Stimulated activated CD8-positive, alpha-beta memory T cell treated with anti-CD3 and anti-CD28 coated beads, Interleukin-12 subunit alpha, Interleukin-12 subunit beta, amount 100 ng/mL, for 24 hours (primary cell): ENCODE results near the gene HNRNPUL1.
"Not testable (repeated sequence)": the region's sequence is repeated elsewhere in the genome, so short reads cannot be mapped to it uniquely, and the experiment has no call there.

Experiments
- DNase-seq: peaks from one replicate; pipeline ENCODE4 v3.0.0-alpha.2; 2020; ENCODE audit errors: extremely low read depth

The HNRNPUL1 gene

GRCh38 chr19:41263850-41264580 lies at the start of gene HNRNPUL1:
TSS of gene HNRNPUL1 (plus strand) at chr19:41264372. CDS start at chr19:41264504, 132 bp downstream.
- DNase-seq, result peak; percentile 93

GRCh38 chr19:41217741-41218140 lies 46.4 kb upstream of the HNRNPUL1 start:
- no peak for DNase-seq

- DNase-seq, result no peak
These were observed 45.9 kb upstream of the HNRNPUL1 start for GRCh38 chr19:41218249-41218614.

- no peak for DNase-seq
These were observed 45.3 kb upstream of the HNRNPUL1 start, which contains the start of gene AXL for GRCh38 chr19:41218615-41219507. TSS of gene AXL (plus strand) at chr19:41219223. CDS start at chr19:41219393, 170 bp downstream.

GRCh38 chr19:41219924-41220567 lies 44.1 kb upstream of the HNRNPUL1 start:
- DNase-seq, result no peak

GRCh38 chr19:41220811-41221210 lies 43.4 kb upstream of the HNRNPUL1 start:
- no peak for DNase-seq

GRCh38 chr19:41221514-41222205 lies 42.5 kb upstream of the HNRNPUL1 start:
- DNase-seq, result no peak

- DNase-seq, result no peak
These were observed 41.9 kb upstream of the HNRNPUL1 start for GRCh38 chr19:41222240-41222639.

- no peak for DNase-seq
These were observed 40.5 kb upstream of the HNRNPUL1 start for GRCh38 chr19:41223431-41224234.

GRCh38 chr19:41224632-41225031 lies 39.5 kb upstream of the HNRNPUL1 start:
- no peak for DNase-seq

- peak; percentile 19 for DNase-seq
These were observed 38.7 kb upstream of the HNRNPUL1 start for GRCh38 chr19:41225238-41226052.

GRCh38 chr19:41226053-41226873 lies 37.9 kb upstream of the HNRNPUL1 start:
- no peak for DNase-seq

- DNase-seq, result no peak
These were observed 37.2 kb upstream of the HNRNPUL1 start for GRCh38 chr19:41226874-41227390.

GRCh38 chr19:41228486-41228885 lies 35.7 kb upstream of the HNRNPUL1 start:
- no peak for DNase-seq

GRCh38 chr19:41229338-41229737 lies 34.8 kb upstream of the HNRNPUL1 start:
- DNase-seq, result not testable (repeated sequence)

GRCh38 chr19:41230067-41230857 lies 33.9 kb upstream of the HNRNPUL1 start:
- no peak for DNase-seq

GRCh38 chr19:41232686-41233085 lies 31.5 kb upstream of the HNRNPUL1 start:
- DNase-seq, result no peak

- no peak for DNase-seq
These were observed 30.4 kb upstream of the HNRNPUL1 start for GRCh38 chr19:41233748-41234240.
